NCI-H1105 (cell line): ENCODE results near the gene STX3.

ENCODE experiments used
- DNase-seq: peaks from one replicate; lab custom pipeline; 2025; lab: John Stamatoyannopoulos, UW

The STX3 gene

DNA sequence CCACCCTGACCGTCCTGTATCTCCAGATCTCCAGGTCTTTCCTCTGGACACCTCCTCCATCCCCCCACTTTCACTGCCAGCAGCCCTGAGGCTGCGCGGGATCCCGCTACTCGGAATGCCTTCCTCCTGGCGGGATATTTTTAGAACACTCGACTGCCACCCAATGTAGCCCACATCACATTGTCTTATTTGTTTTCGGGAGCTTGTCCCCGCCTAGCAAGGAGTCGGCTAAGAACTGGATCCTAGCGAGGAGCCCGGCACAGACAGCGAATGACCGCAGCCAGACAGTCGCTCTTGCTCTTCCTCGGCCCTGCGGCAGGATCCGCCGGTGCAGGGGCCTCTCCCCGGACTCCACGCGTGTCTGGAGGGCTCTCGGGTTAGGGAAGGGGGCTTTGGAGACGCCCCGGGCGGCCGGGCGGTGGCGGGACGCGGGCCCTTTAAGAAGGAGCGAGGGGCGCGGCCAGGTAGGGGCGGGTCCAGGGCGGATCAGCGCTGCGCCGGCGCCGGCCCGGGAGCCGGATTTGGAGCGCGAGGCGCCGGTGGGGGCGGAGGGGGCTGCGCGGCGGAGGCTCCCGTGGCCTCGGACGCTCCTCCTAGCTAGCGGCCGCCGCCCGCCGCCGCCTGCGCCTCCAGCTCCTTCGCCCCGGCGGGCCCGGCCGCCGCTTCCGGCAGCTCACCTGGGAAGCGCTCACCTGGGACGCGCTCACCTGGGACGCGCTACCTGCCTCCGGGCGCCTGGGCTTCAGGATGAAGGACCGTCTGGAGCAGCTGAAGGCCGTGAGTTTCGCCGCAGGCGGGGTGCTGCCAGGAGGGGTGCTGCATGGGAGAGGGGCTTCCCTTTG lies at the start of gene STX3:
STX3 (plus strand) TSS at position 518 of the 842 bp plus-strand sequence; CDS start at position 748, 230 bp downstream.
- DNase-seq: peak; percentile 60

GRCh38 chr11:59706518-59707285 lies 48.5 kb upstream of the STX3 start:
- no peak for DNase-seq

- no peak for DNase-seq
These were observed 47.8 kb upstream of the STX3 start for GRCh38 chr11:59707371-59707770.

DNA sequence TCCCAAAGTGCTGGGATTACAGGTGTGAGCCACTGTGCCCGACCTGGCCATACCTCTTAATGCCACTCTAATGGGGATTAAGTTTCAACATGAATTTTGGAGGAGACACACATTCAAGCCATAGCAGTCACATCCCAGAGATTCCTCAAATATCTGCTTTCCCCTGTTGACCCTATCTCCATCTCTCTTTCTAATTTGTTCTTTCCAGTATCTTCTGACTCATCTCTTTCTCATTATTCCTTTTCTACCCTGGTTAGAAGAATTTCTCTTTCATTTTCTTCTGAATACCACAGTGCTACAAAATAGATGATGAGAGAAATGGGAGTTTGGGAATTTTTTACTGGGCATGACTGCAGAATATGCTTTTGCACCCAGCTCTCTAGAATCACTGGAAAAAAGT lies 46.6 kb upstream of the STX3 start:
- no peak for DNase-seq

GRCh38 chr11:59710136-59710847 lies 44.9 kb upstream of the STX3 start:
- no peak for DNase-seq

DNA sequence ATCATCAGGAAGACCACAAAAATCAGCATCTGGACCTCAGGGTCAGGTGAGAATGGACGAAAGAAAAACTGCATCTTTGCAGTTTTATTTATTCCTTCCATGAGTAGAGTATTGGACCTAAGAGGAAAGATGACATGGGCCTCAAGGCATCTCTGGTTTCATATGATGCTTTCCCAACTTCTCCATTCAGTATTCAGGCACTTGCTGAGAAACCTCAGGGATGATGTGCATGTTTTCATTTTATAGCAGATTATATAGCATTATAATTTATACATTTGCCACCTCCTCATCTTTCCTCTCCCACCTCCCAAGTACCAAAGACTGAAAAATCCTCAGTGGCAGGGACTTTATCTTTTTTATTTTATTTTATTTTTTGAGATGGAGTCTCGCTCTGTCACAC lies 41.4 kb upstream of the STX3 start, which contains the start of gene OR10V1:
OR10V1 (minus strand) TSS at position 101 of the 400 bp plus-strand sequence; CDS start at position 101, 0 bp downstream.
- no peak for DNase-seq

DNA sequence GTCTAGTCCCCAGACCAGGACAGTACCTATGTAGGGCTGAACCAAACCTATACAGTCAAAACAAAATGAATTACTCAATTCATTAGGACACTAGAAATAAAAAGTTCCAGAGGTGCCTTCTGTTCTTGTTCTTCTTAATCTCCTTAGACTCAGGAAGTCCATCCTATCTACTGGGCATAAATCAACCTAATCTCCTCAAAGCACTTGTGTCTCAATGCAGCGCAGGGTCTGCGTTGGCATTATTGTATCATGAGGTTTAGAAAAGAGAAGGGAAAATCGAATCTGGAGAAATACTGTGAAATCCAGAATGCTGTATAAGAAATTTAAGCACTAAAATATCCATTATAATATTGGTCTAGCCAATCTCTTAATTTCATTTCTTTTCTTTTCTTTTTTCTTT lies 39.1 kb upstream of the STX3 start:
- no peak for DNase-seq

DNA sequence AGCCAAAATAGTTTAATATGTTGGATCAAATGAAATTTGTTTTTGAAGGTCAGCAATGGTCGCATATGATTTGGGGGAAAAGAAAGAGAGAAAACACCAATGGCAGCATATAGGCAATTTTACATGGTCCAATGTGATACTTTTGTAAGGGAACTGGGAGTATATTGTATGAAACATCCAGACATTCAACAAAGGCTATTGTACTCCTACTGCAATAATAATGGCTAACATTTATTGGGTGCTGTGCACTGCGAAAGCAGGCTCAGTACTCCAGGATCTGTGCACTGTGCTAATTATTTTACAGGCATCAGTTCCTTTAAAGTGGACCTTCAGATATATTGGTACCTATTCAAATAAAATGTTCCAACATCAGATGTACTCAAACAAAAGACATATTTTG lies 35.6 kb upstream of the STX3 start:
- DNase-seq: no peak

DNA sequence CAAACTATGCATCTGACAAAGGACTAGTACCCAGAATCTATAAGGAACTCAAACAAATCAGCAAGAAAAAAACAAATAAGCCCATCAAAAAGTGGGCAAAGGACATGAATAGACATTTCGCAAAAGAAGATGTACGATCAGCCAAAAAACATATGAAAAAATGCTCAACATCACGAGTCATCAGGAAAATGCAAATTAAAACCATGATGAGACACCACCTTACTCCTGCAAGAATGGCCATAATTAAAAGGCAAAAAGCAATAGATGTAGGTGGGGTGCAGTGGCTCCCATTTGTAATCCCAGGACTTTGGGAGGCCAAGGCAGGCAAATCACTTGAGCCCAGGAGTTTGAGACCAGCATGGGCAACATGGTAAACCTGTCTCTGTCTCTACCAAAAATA lies 31.1 kb upstream of the STX3 start:
- no peak for DNase-seq

DNA sequence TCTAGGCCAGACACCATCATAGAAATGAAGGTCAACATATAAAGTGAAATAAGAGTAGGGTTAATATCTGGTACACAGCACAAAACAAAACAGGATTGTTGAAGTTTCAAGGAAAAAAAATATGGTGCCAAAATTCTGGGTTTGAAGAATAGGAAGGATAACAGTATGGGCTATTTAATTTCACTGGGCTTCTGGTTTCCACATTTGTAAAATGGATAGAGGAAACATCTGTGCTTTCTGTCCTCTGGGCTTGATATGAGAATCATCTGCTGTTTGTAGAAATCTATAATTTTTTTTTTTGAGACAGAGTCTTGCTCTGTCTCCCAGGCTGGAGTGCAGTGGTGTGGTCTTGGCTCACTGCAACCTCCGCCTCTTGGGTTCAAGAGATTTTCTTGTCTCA lies 27.8 kb upstream of the STX3 start:
- DNase-seq: no peak

- DNase-seq: no peak
These were observed 27.0 kb upstream of the STX3 start for GRCh38 chr11:59728154-59728553.

DNA sequence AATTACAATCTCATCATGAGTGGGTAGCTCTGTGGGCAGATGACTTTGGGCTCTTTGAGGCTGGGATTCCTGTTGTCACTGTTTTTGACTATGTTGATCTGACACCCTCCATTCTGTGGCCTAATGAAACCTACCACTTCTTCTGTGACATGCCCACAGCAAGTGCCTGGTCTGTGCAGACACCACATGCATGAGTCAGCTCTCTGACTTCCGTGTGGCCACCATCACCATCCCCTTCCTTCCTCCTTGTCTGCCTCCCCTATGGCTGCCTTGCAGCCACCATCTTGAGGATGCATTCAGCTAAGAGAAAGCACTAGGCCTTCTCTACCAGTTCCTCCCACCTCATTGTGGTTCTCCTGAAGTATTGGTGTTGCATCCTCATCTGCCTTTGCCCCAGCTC lies 26.3 kb upstream of the STX3 start:
- DNase-seq: no peak

GRCh38 chr11:59729834-59730233 lies 25.3 kb upstream of the STX3 start:
- no peak for DNase-seq

GRCh38 chr11:59730896-59731565 lies 24.1 kb upstream of the STX3 start:
- no peak for DNase-seq

- no peak for DNase-seq
These were observed 9.1 kb upstream of the STX3 start for GRCh38 chr11:59746111-59746510.

GRCh38 chr11:59753650-59754493 lies 1.3 kb upstream of the STX3 start:
- DNase-seq: peak; percentile 77

DNA sequence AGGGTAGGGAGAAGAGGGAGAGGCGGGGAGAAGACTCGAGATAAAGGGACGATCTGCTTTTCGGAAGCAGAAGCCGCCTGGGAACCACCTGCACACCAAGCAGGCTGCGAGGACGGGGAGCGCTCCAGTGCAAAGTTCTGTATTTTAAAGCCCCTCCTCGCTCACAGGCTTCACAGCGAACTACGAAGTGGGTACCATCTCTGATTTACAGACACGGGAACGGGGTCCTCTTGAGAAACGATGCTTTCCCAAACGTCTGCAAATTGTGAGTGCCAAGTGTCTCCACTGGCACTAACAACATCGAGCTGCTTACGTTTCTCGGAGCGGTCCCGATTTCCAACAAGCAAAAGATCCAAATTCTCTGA lies 700 bp upstream of the STX3 start:
- peak; percentile 15 for DNase-seq

- peak; percentile 29 for DNase-seq
These were observed 753 bp downstream of the STX3 start for GRCh38 chr11:59755701-59756557.

GRCh38 chr11:59756558-59756840 lies 1.3 kb downstream of the STX3 start:
- no peak for DNase-seq

GRCh38 chr11:59756845-59757244 lies 1.7 kb downstream of the STX3 start:
- DNase-seq: no peak
